Ishikawa (cell line): ENCODE results near the gene ABCC6.

Source experiments
- CEBPB ChIP-seq: IDR thresholded peaks from 2 replicates; pipeline ENCODE4 v1.6.1; 2012
- CREB1 ChIP-seq: IDR thresholded peaks from 2 replicates; pipeline ENCODE4 v1.6.1; 2012; ENCODE audit warnings: low read depth
- EGR1 ChIP-seq: IDR thresholded peaks from 2 replicates; pipeline ENCODE4 v1.6.1; 2012
- EP300 ChIP-seq: IDR thresholded peaks from 2 replicates; pipeline ENCODE4 v1.6.1; 2012; ENCODE audit warnings: borderline replicate concordance
- FOXM1 ChIP-seq: IDR thresholded peaks from 2 replicates; pipeline ENCODE4 v1.6.1; 2012; ENCODE audit warnings: low read depth, borderline replicate concordance
- MAX ChIP-seq: IDR thresholded peaks from 2 replicates; pipeline ENCODE4 v1.6.1; 2012
- NFIC ChIP-seq: IDR thresholded peaks from 2 replicates; pipeline ENCODE4 v1.6.1; 2012
- RAD21 ChIP-seq: IDR thresholded peaks from 2 replicates; pipeline ENCODE4 v1.6.1; 2012; ENCODE audit warnings: low read depth
- REST ChIP-seq: IDR thresholded peaks from 2 replicates; pipeline ENCODE4 v1.6.1; 2012; ENCODE audit warnings: low read depth, mild to moderate bottlenecking
- TAF1 ChIP-seq: IDR thresholded peaks from 2 replicates; pipeline ENCODE4 v1.6.1; 2012; ENCODE audit warnings: low read depth, mild to moderate bottlenecking
- TCF12 ChIP-seq: IDR thresholded peaks from 2 replicates; pipeline ENCODE4 v1.6.1; 2012; ENCODE audit warnings: low read depth
- TEAD4 ChIP-seq: IDR thresholded peaks from 2 replicates; pipeline ENCODE4 v1.6.1; 2012
- USF1 ChIP-seq: IDR thresholded peaks from 2 replicates; pipeline ENCODE4 v1.6.1; 2012
- YY1 ChIP-seq: IDR thresholded peaks from 2 replicates; pipeline ENCODE4 v1.6.1; 2012; ENCODE audit warnings: low read depth
- ZBTB7A ChIP-seq: IDR thresholded peaks from 2 replicates; pipeline ENCODE4 v1.6.1; 2012; ENCODE audit warnings: low read depth

ABCC6 gene

GRCh38 chr16:16144416-16144815 lies 78.9 kb downstream of the ABCC6 start:
- no peak for TF ChIP-seq EP300

GRCh38 chr16:16143931-16144330 lies 79.4 kb downstream of the ABCC6 start:
- TF ChIP-seq TCF12: no peak
- TF ChIP-seq TAF1: no peak
- no peak for TF ChIP-seq EP300
- peak; percentile 95 for TF ChIP-seq USF1
- TF ChIP-seq YY1: no peak
- no peak for TF ChIP-seq CREB1
- TF ChIP-seq TEAD4: no peak

GRCh38 chr16:16143038-16143763 lies 80.1 kb downstream of the ABCC6 start:
- TF ChIP-seq USF1 (no peak), CEBPB (peak; percentile 96), MAX (0 out of 2 replicates have a peak, but pooled peaks have one; percentile 16), TAF1 (no peak), TCF12 (no peak), ZBTB7A (no peak), CREB1 (no peak), YY1 (no peak), EGR1 (no peak), EP300 (no peak), RAD21 (peak; percentile 42; the same call in 1 of the 2 replicates)

GRCh38 chr16:16141784-16142396 lies 81.4 kb downstream of the ABCC6 start:
- no peak for TF ChIP-seq REST

GRCh38 chr16:16141141-16141540 lies 82.2 kb downstream of the ABCC6 start:
- TF ChIP-seq FOXM1: no peak
- TF ChIP-seq ZBTB7A: no peak
- TF ChIP-seq USF1: no peak
- TF ChIP-seq CREB1: no peak
- no peak for TF ChIP-seq TAF1
- TF ChIP-seq REST: no peak
- TF ChIP-seq MAX: no peak
- TF ChIP-seq RAD21: no peak
- no peak for TF ChIP-seq NFIC
- no peak for TF ChIP-seq EP300
- no peak for TF ChIP-seq TEAD4

- TF ChIP-seq MAX: no peak
Observed at GRCh38 chr16:16140537-16140936, 82.8 kb downstream of the ABCC6 start.
